HUES6 (cell line): ENCODE measurements around the gene CLEC4E.
"Not testable (repeated sequence)": the region's sequence is repeated elsewhere in the genome, so short reads cannot be mapped to it uniquely, and the experiment has no call there.

ENCODE experiments used
- H3K27ac ChIP-seq: 2 replicates; pipeline ENCODE4 v1.7.0; 2013; ENCODE audit warnings: low read depth, mild to moderate bottlenecking, low read length, inconsistent platforms
- H3K27me3 ChIP-seq: 2 replicates; pipeline ENCODE4 v1.6.1; 2013; ENCODE audit warnings: low read length; ENCODE audit not compliant: control insufficient read depth, insufficient read depth
- H3K36me3 ChIP-seq: 2 replicates; pipeline ENCODE4 v1.6.1; 2013; ENCODE audit warnings: low read length; ENCODE audit not compliant: control insufficient read depth, insufficient read depth
- H3K4me1 ChIP-seq: 2 replicates; pipeline ENCODE4 v1.6.1; 2013; ENCODE audit warnings: low read length; ENCODE audit not compliant: control insufficient read depth, insufficient read depth
- H3K4me3 ChIP-seq: 2 replicates; pipeline ENCODE4 v1.5.1; 2013; ENCODE audit warnings: low read depth, low read length
- H3K9ac ChIP-seq: one replicate; pipeline ENCODE4 v1.6.1; 2013; ENCODE audit warnings: mild to moderate bottlenecking, low read length
- H3K9me3 ChIP-seq: 2 replicates; pipeline ENCODE4 v1.6.1; 2013; ENCODE audit warnings: low read depth, low read length; ENCODE audit not compliant: control insufficient read depth, insufficient read depth

Gene CLEC4E

GRCh38 chr12:8541562-8541961 is 857 bp upstream of the CLEC4E start:
- Histone ChIP-seq H3K4me1 (peaks cover 8% of the 10 kb centered on the region), H3K9me3 (no peaks in the 10 kb centered on the region), H3K27me3 (no peaks in the 10 kb centered on the region), H3K4me3 (no peak overlapping the region), H3K36me3 (no peaks in the 10 kb centered on the region), H3K9ac (no peak overlapping the region), H3K27ac (no peak overlapping the region)

GRCh38 chr12:8537820-8538219 is 2.9 kb downstream of the CLEC4E start:
- H3K9me3 ChIP-seq, H3K27me3 ChIP-seq, H3K36me3 ChIP-seq, H3K9ac ChIP-seq, H3K27ac ChIP-seq, H3K4me1 ChIP-seq, H3K4me3 ChIP-seq: not testable (repeated sequence)

DNA sequence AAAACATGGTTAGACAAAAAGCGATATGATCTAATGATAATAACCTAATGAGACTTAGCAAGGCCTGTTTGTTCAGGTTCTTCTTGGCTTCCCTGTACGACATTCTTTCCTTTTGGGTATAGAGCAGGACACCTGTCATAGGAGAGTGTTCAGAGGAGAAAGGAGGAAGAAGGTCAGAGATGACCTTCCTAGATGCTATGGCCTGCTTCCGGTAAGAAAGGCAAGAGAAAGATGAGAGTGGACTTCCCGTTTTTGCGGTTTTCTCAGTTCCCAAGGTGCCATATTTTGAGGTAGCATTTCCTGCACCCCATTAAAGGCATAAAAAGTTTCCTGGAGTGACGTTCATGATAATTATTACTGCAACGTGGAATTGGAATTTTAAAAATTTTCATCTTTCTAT is 8.7 kb downstream of the CLEC4E start:
- H3K9ac ChIP-seq = no peak overlapping the region
- H3K27ac ChIP-seq = no peak overlapping the region
- H3K27me3 ChIP-seq = no peaks in the 10 kb centered on the region
- H3K4me3 ChIP-seq = no peak overlapping the region
- no peaks in the 10 kb centered on the region for H3K9me3 ChIP-seq
- no peaks in the 10 kb centered on the region for H3K36me3 ChIP-seq
- peaks cover 11% of the 10 kb centered on the region for H3K4me1 ChIP-seq

DNA sequence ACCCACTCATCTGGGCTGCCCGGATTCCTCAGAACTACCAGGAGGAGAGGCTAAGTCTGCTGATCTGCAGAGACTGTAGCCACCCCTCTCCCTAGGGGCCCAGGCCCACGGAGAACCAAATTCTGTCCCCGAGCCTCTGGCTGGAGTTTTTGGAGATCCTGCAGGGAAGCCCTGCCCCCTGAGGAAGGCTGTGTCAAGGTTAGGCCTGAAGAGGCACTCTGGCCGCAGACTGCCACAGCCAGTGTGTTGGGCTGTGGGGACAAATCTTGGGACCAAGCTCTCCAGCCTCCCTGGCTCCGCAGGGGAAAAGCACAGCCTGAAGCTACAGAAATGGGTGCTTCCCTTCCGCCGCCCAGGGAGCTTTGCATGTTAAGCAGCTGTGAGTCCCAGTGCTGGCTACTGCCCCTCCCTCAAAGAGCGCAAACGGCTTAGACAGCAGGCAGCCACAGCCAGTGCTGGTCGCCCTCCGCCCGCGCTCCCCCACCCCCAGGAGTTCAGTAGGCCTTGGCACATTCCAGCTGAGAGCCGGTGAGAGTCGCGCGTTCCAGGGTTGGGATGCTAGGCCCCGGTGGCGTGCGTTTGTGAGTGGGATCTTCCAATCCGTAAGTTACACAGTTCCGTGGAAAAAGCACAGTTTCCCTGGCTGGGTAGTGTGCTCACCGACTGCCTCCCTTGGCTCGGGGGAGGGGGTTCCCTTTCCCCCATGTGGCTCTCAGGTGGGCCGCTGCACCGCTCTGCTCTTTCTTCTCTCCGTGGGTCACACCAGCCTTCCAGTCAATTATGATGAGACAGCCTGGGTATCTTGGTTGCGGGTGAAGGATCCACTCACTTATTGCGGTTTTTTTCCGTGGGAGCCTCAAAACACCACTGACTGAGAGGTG is 13.2 kb downstream of the CLEC4E start:
- Histone ChIP-seq H3K9ac (peak overlapping the region; percentile 13), H3K36me3 (no peaks in the 10 kb centered on the region), H3K9me3 (peaks cover 14% of the 10 kb centered on the region; the same call in 1 of the 2 replicates), H3K27ac (no peak overlapping the region), H3K27me3 (no peaks in the 10 kb centered on the region), H3K4me3 (no peak overlapping the region), H3K4me1 (peaks cover 13% of the 10 kb centered on the region)

DNA sequence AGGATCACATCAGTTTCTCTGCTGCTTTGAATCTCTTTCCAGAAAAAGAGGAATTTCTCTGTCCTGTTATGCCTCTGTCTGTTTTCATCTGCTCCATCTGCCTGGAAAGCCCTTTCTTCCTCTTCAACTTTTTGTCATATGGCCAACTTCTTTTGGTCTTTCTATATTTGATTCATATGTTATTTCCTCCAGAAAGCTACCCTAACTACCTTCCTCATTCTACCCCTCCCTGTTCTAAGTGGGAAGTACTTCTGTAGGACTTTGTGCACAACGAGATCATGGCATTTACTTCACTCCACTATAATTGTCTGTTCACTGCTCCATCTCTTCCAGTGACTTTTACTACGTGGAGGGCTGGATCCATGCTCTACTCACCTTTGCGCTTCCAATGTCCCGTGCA is 21.5 kb downstream of the CLEC4E start:
- no peak overlapping the region for H3K9ac ChIP-seq
- no peaks in the 10 kb centered on the region for H3K27me3 ChIP-seq
- H3K27ac ChIP-seq = no peak overlapping the region
- no peaks in the 10 kb centered on the region for H3K4me1 ChIP-seq
- no peaks in the 10 kb centered on the region for H3K9me3 ChIP-seq
- no peaks in the 10 kb centered on the region for H3K36me3 ChIP-seq
- no peak overlapping the region for H3K4me3 ChIP-seq

- Histone ChIP-seq H3K9ac (no peak overlapping the region), H3K9me3 (no peaks in the 10 kb centered on the region), H3K4me1 (no peaks in the 10 kb centered on the region), H3K27me3 (no peaks in the 10 kb centered on the region), H3K36me3 (no peaks in the 10 kb centered on the region), H3K27ac (no peak overlapping the region), H3K4me3 (no peak overlapping the region)
Measured at GRCh38 chr12:8517971-8518370, 22.7 kb downstream of the CLEC4E start.

- Histone ChIP-seq H3K27me3 (no peaks in the 10 kb centered on the region), H3K36me3 (no peaks in the 10 kb centered on the region), H3K9me3 (no peaks in the 10 kb centered on the region), H3K4me3 (no peak within 1 kb of the TSS), H3K4me1 (peaks cover 15% of the 10 kb centered on the region), H3K27ac (no peak within 1 kb of the TSS), H3K9ac (no peak within 1 kb of the TSS)
Measured at GRCh38 chr12:8513256-8513655, 27.4 kb downstream of the CLEC4E start, which contains the start of gene CLEC4D. Gene CLEC4D (plus strand): TSS chr12:8513503. CDS start chr12:8513733, 230 bp downstream.

DNA sequence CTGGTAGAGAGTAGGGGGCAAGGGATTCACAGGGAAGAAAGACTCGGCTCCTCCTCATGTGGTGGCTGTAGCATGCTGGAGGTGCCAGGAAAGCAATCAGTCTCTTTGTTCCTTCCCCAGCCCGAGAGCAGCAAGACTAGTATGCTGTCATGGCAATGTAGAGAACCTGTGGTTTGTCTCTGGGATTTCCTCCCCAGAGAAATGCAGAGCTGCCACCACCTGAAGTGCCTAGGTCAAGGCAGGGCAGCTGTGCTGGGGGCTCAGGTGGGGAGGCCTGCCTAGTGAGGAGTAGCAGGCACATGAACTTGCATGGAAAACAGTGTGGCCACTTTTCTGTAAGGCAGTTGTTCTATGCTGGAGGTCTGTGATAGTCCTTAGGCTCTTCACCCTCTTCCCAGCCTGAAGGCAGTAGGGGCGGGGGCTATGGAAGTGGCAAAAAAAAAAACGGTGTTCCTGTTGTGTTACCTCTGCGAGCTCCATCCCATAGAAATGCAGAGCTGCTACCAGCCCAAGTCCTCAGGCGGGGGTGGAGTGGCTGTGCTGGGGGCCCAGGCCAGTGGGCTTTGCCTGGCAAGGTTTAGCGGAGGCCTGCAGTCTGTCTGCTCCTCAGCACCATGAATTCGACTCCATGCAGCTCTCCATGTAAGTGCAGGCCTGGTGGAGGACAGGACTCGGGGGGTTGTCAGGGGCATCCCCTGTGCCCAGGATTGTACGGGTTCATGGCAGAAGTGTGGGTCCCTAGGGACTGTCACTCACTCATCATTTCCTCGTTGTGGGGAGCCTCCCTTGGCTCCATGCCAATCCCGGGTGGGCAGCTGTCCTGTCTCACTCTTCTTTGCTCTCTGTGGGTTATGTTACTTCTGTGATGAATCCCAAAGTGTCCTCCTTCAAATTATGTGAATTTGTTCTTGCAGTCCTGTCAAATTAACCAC is 31.5 kb downstream of the CLEC4E start:
- Histone ChIP-seq H3K9me3 (no peaks in the 10 kb centered on the region), H3K27ac (no peak overlapping the region), H3K9ac (no peak overlapping the region), H3K27me3 (no peaks in the 10 kb centered on the region), H3K4me1 (peaks cover 21% of the 10 kb centered on the region), H3K4me3 (no peak overlapping the region), H3K36me3 (no peaks in the 10 kb centered on the region)

DNA sequence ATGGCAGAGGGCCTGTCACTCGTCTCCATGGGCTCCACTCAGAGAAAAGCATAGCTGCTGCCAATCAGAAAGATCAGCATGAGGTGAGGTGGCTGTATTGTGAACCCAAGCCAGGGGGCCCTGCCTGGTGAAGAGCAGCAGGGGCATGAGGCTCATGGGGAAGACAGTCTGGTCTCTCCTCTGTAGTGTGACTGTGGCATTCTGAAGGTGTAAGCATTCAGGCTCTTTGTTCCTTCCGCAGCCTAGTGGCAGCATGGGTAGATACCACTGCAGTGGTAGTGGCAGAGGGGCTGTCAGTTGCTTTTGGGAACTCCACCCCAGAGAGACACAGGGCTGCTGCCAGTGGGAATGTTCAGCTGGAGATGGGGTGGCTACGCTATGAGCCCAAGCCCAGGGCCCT is 32.5 kb downstream of the CLEC4E start:
- H3K4me3 ChIP-seq = no peak overlapping the region
- H3K27me3 ChIP-seq = no peaks in the 10 kb centered on the region
- H3K9me3 ChIP-seq = no peaks in the 10 kb centered on the region
- H3K4me1 ChIP-seq = peaks cover 21% of the 10 kb centered on the region
- H3K9ac ChIP-seq = peak overlapping the region; percentile 8
- H3K36me3 ChIP-seq = no peaks in the 10 kb centered on the region
- H3K27ac ChIP-seq = no peak overlapping the region

- Histone ChIP-seq H3K27me3 (no peaks in the 10 kb centered on the region), H3K9me3 (no peaks in the 10 kb centered on the region), H3K27ac (no peak overlapping the region), H3K4me1 (peaks cover 21% of the 10 kb centered on the region), H3K36me3 (no peaks in the 10 kb centered on the region), H3K4me3 (no peak overlapping the region), H3K9ac (no peak overlapping the region)
Measured at GRCh38 chr12:8507596-8507995, 33.1 kb downstream of the CLEC4E start.

DNA sequence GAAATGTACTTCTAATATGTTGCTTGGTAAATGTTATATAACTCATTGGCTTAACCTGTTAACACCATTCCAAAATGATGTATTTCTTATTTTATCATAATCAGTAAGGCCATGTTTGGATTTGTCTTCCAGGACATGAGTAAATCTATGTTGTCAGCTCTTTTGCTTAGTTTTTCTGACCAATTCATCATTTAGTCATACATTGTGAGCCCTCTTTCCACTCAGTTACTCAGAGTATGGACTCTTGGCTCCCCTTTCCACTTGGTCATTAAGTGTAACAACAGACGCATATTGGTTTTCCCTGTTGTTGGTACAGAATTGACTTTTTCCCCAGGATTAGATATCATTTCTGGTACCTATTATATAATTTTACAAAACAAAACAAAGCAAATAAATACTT is 36.4 kb downstream of the CLEC4E start:
- Histone ChIP-seq H3K4me1 (peaks cover 20% of the 10 kb centered on the region), H3K9me3 (no peaks in the 10 kb centered on the region), H3K27ac (no peak overlapping the region), H3K27me3 (no peaks in the 10 kb centered on the region), H3K36me3 (no peaks in the 10 kb centered on the region), H3K9ac (no peak overlapping the region), H3K4me3 (no peak overlapping the region)
